MCF 10A (cell line): ENCODE measurements around the gene SDK1. TPM values are rescaled to one million over a fixed set of nuclear protein-coding genes. Genes with fewer than 3 reads are reported as not detected.

Source experiments
- BruUV-seq: library from RNA; stranded (reverse); fragments of 400-500 nt; replicated peaks from 2 replicates; lab custom pipeline; 2021; lab: Mats Ljungman, UMichigan
- CTCF ChIA-PET: fragments of 300-600 bp; sonication (Branson Sonifier 250); formaldehyde crosslinking; extraction: SDS; loops from one replicate; lab custom pipeline; 2021; ENCODE audit warnings: antibody characterized with exemption, inconsistent platforms; lab: Yijun Ruan, JAX
- POLR2A ChIA-PET: fragments of 300-600, 350-650 bp; sonication (Branson Sonifier 250); formaldehyde crosslinking; extraction: SDS; loops from one replicate; lab custom pipeline; 2020; ENCODE audit warnings: antibody characterized with exemption, inconsistent platforms; lab: Yijun Ruan, JAX
- DNase-seq: peaks from one replicate; pipeline ENCODE4 v3.0.0-alpha.2; 2018; ENCODE audit not compliant: unreplicated experiment
- H3K27ac Mint-ChIP-seq: one replicate; pipeline ENCODE4 v1.8.0; 2022; ENCODE audit warnings: mild to moderate bottlenecking, low read depth, mixed read lengths; ENCODE audit not compliant: unreplicated experiment
- H3K27me3 Mint-ChIP-seq: one replicate; pipeline ENCODE4 v1.8.0; 2022; ENCODE audit warnings: mixed read lengths; ENCODE audit not compliant: insufficient read depth, unreplicated experiment
- H3K36me3 Mint-ChIP-seq: one replicate; pipeline ENCODE4 v1.8.0; 2022; ENCODE audit warnings: mild to moderate bottlenecking, moderate library complexity, mixed read lengths; ENCODE audit not compliant: insufficient read depth, unreplicated experiment
- H3K4me1 Mint-ChIP-seq: one replicate; pipeline ENCODE4 v1.8.0; 2022; ENCODE audit warnings: mixed read lengths; ENCODE audit not compliant: insufficient read depth, unreplicated experiment
- H3K4me3 Mint-ChIP-seq: one replicate; pipeline ENCODE4 v1.8.0; 2022; ENCODE audit warnings: mild to moderate bottlenecking, moderate library complexity, mixed read lengths; ENCODE audit not compliant: unreplicated experiment
- H3K9me3 Mint-ChIP-seq: one replicate; pipeline ENCODE4 v1.8.0; 2022; ENCODE audit warnings: mixed read lengths; ENCODE audit not compliant: unreplicated experiment
- intact Hi-C: fragments of 100-400 bp; cut with micrococcal nuclease; formaldehyde crosslinking; loops from 2 replicates; pipeline ENCODE4 v1.14.1; 2022
- total RNA-seq: library from RNA; stranded (reverse); gene quantifications from 2 replicates; pipeline ENCODE4 v1.2.3, GENCODE V29; 2022
- TF ChIP-seq, protein P1 (sequence below): fragments of 200-600 bp; IDR thresholded peaks from one replicate; pipeline ENCODE4 v1.8.0; 2022; ENCODE audit warnings: antibody characterized with exemption, mild to moderate bottlenecking; ENCODE audit not compliant: unreplicated experiment

The SDK1 gene
- total RNA-seq, 1 experiment from 2014 or later: 3.3 TPM

DNA sequence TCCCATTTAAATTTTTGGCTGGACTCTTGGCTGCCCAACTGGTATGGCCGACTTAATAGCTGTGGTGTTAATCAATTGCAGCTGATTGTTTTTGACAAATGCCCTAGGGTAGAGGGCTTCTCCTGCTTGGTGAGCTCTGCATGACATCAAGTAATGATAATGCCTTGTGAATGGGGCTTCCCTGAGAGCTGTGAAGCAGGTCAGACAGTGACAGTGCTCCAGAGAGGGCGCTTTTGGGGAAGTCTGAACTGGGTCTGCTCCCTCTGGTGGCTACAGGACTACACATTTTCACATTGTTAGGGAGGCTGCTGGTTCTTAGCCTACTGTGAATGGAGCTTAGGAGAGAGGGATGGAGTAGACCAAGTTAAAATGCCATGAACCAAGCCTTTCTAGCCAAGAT lies 98.8 kb downstream of the SDK1 start:
- Mint-ChIP-seq H3K27me3 (no peaks in the 10 kb centered on the region), H3K9me3 (peaks cover 15% of the 10 kb centered on the region), H3K27ac (no peak overlapping the region), H3K36me3 (no peaks in the 10 kb centered on the region), H3K4me3 (no peak overlapping the region), H3K4me1 (peaks cover 7% of the 10 kb centered on the region)
- intact Hi-C loops: loop anchor here (5.0 kb wide), 1 partner anchor 497 kb away; no protein-coding TSS in a partner anchor
- DNase-seq: peak; percentile 47
- TF ChIP-seq, protein P1, sequence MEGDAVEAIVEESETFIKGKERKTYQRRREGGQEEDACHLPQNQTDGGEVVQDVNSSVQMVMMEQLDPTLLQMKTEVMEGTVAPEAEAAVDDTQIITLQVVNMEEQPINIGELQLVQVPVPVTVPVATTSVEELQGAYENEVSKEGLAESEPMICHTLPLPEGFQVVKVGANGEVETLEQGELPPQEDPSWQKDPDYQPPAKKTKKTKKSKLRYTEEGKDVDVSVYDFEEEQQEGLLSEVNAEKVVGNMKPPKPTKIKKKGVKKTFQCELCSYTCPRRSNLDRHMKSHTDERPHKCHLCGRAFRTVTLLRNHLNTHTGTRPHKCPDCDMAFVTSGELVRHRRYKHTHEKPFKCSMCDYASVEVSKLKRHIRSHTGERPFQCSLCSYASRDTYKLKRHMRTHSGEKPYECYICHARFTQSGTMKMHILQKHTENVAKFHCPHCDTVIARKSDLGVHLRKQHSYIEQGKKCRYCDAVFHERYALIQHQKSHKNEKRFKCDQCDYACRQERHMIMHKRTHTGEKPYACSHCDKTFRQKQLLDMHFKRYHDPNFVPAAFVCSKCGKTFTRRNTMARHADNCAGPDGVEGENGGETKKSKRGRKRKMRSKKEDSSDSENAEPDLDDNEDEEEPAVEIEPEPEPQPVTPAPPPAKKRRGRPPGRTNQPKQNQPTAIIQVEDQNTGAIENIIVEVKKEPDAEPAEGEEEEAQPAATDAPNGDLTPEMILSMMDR: no peak
- ChIA-PET POLR2A (interaction anchor here (0.7 to 1.2 kb wide), 2 partner anchors 10 to 40 kb away, joined by 3 to 5 read pairs; no protein-coding TSS in a partner anchor), CTCF (interaction anchor here (0.6 to 1.2 kb wide), 4 partner anchors 18 to 310 kb away, joined by 3 read pairs; no protein-coding TSS in a partner anchor)
- no TSS peak for BruUV-seq

GRCh38 chr7:3404501-3404900 lies 103.4 kb downstream of the SDK1 start:
- no peaks in the 10 kb centered on the region for H3K36me3 Mint-ChIP-seq
- no peak overlapping the region for H3K27ac Mint-ChIP-seq
- peaks cover 13% of the 10 kb centered on the region for H3K4me1 Mint-ChIP-seq
- POLR2A ChIA-PET: interaction anchor here (0.7 to 3.7 kb wide), 4 partner anchors 33 to 137 kb away, joined by 3 to 10 read pairs (median 4); no protein-coding TSS in a partner anchor
- peak; percentile 31 for DNase-seq
- H3K27me3 Mint-ChIP-seq: no peaks in the 10 kb centered on the region
- TF ChIP-seq, protein P1: no peak
- H3K9me3 Mint-ChIP-seq: no peaks in the 10 kb centered on the region
- intact Hi-C loops: loop anchor here (5.0 kb wide), 1 partner anchor 493 kb away; no protein-coding TSS in a partner anchor
- no peak overlapping the region for H3K4me3 Mint-ChIP-seq
- CTCF ChIA-PET: interaction anchor here (0.6 kb wide), 3 partner anchors 540 to 1309 kb away, joined by 3 read pairs; no protein-coding TSS in a partner anchor
- no TSS peak for BruUV-seq

- Mint-ChIP-seq H3K4me3 (no peak overlapping the region), H3K36me3 (no peaks in the 10 kb centered on the region), H3K4me1 (peaks cover 13% of the 10 kb centered on the region), H3K9me3 (no peaks in the 10 kb centered on the region), H3K27ac (no peak overlapping the region), H3K27me3 (no peaks in the 10 kb centered on the region)
- DNase-seq: no peak
- POLR2A ChIA-PET: no interaction called here
- BruUV-seq: no TSS peak
- CTCF ChIA-PET: no interaction called here
- TF ChIP-seq, protein P1: no peak
- intact Hi-C loops: no loop called here
Measured at GRCh38 chr7:3408814-3409595, 108.0 kb downstream of the SDK1 start.

DNA sequence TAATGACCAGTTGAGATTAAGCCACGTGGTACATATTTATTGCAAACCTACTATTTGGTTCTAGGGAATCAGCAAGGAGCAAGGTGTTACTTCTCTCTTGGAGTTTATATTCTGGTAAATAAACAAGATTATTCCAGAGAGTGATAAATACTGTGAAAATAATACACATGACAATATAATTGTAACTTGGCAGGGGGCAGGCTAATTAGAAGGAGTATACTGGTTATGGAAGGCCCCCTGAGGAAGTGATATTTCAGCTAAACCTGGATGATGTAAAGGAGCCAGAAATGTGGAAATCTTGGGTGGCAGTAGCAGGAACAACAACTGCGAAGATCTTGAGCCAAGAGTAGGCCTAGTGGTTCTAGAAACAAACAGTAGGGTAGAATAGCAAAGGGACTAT lies 111.8 kb downstream of the SDK1 start:
- Mint-ChIP-seq H3K4me1 (no peaks in the 10 kb centered on the region), H3K9me3 (no peaks in the 10 kb centered on the region), H3K27ac (no peak overlapping the region), H3K27me3 (no peaks in the 10 kb centered on the region), H3K4me3 (no peak overlapping the region), H3K36me3 (peaks cover 6% of the 10 kb centered on the region)
- DNase-seq: no peak
- CTCF ChIA-PET: interaction anchor here (0.6 kb wide), 1 partner anchor 485 kb away, joined by 3 read pairs; no protein-coding TSS in a partner anchor
- POLR2A ChIA-PET: interaction anchor here (0.6 kb wide), 1 partner anchor 160 kb away, joined by 3 read pairs; no protein-coding TSS in a partner anchor
- no TSS peak for BruUV-seq
- intact Hi-C loops: no loop called here
- TF ChIP-seq, protein P1: no peak
